ENCODE data around the gene KRTAP10-10. TPM values are rescaled to one million over a fixed set of nuclear protein-coding genes. Genes with fewer than 3 reads are reported as not detected.

KRTAP10-10 gene
- total and polyA plus RNA-seq, 9 of the 15 experiments (the other 6 are each of a cell fraction or from before 2014, with no cell fraction given) = not detected

DNA sequence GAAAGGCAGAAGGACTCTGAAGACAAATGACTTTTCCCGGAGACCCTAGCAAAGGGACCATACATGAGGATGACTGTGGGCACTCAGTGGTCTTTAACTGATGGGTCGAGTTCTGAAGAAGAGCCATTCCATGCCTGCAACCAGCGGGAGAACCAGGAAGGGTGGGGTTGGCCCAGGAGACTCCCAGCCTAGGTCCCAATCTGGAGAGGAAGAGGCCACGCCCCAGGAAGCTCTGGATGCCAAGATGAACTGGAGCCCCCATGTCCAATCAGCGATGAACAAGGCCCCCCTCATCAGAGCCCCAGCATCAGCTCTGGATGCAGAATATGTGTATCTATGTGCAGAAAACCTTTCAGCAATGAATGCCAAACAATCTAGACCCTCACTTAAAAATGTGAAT, 3.6 kb downstream of the KRTAP10-10 start (continued):
- TF ChIP-seq, protein P1, sequence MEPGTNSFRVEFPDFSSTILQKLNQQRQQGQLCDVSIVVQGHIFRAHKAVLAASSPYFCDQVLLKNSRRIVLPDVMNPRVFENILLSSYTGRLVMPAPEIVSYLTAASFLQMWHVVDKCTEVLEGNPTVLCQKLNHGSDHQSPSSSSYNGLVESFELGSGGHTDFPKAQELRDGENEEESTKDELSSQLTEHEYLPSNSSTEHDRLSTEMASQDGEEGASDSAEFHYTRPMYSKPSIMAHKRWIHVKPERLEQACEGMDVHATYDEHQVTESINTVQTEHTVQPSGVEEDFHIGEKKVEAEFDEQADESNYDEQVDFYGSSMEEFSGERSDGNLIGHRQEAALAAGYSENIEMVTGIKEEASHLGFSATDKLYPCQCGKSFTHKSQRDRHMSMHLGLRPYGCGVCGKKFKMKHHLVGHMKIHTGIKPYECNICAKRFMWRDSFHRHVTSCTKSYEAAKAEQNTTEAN (CRISPR knock-in tag; IDR thresholded peaks at IDR 0.05) = no peak
- no peak for TF ChIP-seq RREB1 (CRISPR knock-in tag; IDR thresholded peaks at IDR 0.05)
- TF ChIP-seq NEUROD1 (IDR thresholded peaks at IDR 0.05; ENCODE audit: borderline replicate concordance, low read depth, low read length, partially characterized antibody) = no peak
- TF ChIP-seq MCM5 (IDR thresholded peaks at IDR 0.05; ENCODE audit: low read depth) = no peak
- no peak for TF ChIP-seq RCOR1 (IDR thresholded peaks at IDR 0.05; ENCODE audit: borderline replicate concordance in 1 of 2, low read depth in 2 of 2, low read length in 2 of 2)
- no peak for TF ChIP-seq L3MBTL2 (IDR thresholded peaks at IDR 0.05)
- no peak for TF ChIP-seq ZNF780A (CRISPR knock-in tag; IDR thresholded peaks at IDR 0.05)
- TF ChIP-seq CREB3L1 (IDR thresholded peaks at IDR 0.05; ENCODE audit: borderline replicate concordance, low read depth) = no peak
- TF ChIP-seq RFX7 (CRISPR knock-in tag; IDR thresholded peaks at IDR 0.05) = no peak
- no peak for TF ChIP-seq ZNF699 (CRISPR knock-in tag; IDR thresholded peaks at IDR 0.05; ENCODE audit: insufficient replicate concordance)
- TF ChIP-seq, protein P2, sequence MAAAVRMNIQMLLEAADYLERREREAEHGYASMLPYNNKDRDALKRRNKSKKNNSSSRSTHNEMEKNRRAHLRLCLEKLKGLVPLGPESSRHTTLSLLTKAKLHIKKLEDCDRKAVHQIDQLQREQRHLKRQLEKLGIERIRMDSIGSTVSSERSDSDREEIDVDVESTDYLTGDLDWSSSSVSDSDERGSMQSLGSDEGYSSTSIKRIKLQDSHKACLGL (CRISPR knock-in tag; IDR thresholded peaks at IDR 0.05; ENCODE audit: borderline replicate concordance, poor library complexity, severe bottlenecking) = no peak
- TF ChIP-seq PHF20 (IDR thresholded peaks at IDR 0.05; ENCODE audit: partially characterized antibody) = no peak
- no peak for TF ChIP-seq CREB3 (tag; conservative IDR thresholded peaks at IDR 0.05; ENCODE audit: low read depth)
- no peak for TF ChIP-seq CCNT2 (IDR thresholded peaks at IDR 0.05; ENCODE audit: borderline replicate concordance, extremely low read depth, insufficient read length, low read depth, low read length)

Data from K562 (cell line).